Coronary artery (tissue), 2 donors: ENCODE results near the gene PSME2.

Experiments used
- DNase-seq: peaks from one replicate; pipeline ENCODE4 v3.0.0-alpha.2; 2017; ENCODE audit warnings: low spot score
- H3K27ac ChIP-seq, 2 donors: fragments of 200-600 bp; sonication (generic); one replicate each; pipeline ENCODE4 v1.5.1; 2016 to 2019
- H3K4me3 ChIP-seq: fragments of 200-600 bp; sonication (generic); 2 replicates; pipeline ENCODE4 v1.5.1; 2016; ENCODE audit warnings: mild to moderate bottlenecking, moderate library complexity
- TF ChIP-seq, protein P1 (sequence below): fragments of 200-600 bp; sonication (generic); IDR thresholded peaks from one replicate; pipeline ENCODE4 v1.5.1; 2019; ENCODE audit warnings: antibody characterized with exemption

The PSME2 gene

DNA sequence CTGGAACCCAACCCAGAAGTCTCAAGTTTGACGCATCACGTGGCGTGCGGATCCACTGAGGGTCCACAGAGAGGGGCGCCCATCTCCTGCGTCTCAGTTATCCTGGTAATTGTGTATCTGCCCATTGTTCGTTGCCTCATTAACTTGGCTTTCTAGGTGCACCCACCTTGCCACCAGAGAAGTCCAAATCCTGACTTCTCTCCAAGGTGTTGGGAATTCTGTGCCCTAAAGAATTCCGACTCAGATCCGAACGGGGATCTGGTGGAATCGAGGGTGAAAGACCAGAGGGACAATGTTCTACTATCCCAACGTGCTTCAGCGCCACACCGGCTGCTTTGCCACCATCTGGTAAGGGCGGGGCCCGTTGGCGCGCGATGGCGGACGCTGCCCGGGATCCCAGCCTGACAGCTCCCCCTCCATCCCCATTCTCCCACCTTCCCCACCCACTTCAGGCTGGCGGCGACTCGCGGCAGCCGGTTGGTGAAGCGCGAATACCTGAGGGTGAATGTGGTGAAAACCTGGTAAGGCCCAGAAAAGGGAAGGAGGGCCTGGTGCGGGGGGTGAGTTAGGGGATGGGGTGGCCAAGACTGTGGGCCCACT lies 26.0 kb upstream of the PSME2 start:
- H3K27ac ChIP-seq = peak overlapping the region in 1 of 2 donors; percentile 27
- DNase-seq = peak; percentile 64
- H3K4me3 ChIP-seq = peak overlapping the region; percentile 60
- TF ChIP-seq, protein P1, sequence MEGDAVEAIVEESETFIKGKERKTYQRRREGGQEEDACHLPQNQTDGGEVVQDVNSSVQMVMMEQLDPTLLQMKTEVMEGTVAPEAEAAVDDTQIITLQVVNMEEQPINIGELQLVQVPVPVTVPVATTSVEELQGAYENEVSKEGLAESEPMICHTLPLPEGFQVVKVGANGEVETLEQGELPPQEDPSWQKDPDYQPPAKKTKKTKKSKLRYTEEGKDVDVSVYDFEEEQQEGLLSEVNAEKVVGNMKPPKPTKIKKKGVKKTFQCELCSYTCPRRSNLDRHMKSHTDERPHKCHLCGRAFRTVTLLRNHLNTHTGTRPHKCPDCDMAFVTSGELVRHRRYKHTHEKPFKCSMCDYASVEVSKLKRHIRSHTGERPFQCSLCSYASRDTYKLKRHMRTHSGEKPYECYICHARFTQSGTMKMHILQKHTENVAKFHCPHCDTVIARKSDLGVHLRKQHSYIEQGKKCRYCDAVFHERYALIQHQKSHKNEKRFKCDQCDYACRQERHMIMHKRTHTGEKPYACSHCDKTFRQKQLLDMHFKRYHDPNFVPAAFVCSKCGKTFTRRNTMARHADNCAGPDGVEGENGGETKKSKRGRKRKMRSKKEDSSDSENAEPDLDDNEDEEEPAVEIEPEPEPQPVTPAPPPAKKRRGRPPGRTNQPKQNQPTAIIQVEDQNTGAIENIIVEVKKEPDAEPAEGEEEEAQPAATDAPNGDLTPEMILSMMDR = no peak

DNA sequence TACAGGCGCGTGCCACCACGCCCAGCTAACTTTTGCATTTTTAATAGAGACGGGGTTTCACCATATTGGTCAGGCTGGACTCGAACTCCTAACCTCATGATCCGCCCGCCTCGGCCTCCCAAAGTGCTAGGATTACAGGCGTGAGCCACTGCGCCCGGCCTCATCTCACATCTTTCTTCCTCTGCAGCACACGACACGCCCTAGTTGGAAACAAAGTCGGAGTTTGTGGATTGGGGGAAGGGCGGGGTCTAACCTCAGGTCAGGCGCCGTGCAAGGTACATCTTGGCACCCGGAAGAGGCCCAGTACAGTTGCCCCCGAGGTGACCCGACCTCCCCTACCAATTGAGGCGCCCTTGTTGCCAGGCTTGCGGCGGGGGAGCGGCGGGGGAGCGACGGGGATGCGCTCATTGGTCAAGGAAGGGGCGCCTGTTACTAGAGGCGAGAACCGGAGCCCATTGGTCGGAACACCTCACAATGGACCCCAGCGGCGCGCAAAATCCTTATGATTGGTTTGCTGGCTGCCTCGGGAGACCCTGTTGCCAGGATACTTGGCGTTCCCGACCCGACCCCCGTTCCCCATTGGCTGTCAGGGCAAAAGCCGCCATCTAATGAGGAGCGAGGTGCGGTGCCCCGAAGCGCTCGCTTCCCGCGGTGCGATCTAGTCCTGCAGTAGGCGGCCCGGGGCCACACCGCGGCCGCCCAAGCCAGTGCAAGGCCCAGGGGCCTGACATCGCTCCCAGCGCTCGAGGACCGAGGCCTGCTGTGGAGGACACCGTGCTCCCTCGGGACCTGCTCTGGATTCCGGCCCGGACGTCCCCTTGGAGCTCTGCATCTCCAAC lies 25.2 kb upstream of the PSME2 start, which contains the start of gene REC8:
Gene REC8 (plus strand): TSS at position 659 of the 839 bp plus-strand sequence. CDS start 473 bp downstream, outside the sequence.
- H3K27ac ChIP-seq = peak within 1 kb of the TSS in 1 of 2 donors; percentile 27
- peak; percentile 78 for DNase-seq
- peak within 1 kb of the TSS; percentile 60 for H3K4me3 ChIP-seq
- TF ChIP-seq, protein P1 = no peak

DNA sequence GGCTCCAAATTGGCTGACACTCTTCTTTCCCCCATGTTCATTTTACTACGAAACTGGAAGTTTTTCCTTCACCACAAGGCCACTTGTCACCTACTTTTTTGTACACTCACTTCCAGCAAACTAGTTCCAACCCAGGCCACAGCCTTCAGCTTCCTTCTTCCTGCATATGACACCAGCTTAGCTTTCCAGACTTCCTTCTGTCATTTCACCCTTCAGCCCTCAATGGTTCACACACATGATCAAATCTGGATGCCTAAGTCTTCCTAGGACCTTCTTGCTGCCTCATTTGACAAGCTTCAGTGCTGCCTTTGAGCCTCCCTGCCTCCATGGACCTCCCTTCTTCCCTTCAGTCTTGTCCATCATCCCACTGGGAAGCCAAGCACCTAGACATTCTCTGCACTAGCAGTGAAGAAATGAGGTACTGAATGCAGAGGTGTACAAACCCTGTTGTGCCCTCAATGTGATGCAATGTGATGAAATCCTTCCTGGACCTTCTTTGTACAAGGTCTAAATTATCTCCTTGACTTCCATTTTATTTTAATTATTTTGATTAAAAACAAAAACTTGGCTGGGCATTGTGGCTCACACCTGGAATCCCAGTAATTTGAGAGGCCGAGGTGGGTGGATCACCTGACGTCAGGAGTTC lies 21.2 kb upstream of the PSME2 start:
- TF ChIP-seq, protein P1 = no peak
- no peak overlapping the region for H3K27ac ChIP-seq

DNA sequence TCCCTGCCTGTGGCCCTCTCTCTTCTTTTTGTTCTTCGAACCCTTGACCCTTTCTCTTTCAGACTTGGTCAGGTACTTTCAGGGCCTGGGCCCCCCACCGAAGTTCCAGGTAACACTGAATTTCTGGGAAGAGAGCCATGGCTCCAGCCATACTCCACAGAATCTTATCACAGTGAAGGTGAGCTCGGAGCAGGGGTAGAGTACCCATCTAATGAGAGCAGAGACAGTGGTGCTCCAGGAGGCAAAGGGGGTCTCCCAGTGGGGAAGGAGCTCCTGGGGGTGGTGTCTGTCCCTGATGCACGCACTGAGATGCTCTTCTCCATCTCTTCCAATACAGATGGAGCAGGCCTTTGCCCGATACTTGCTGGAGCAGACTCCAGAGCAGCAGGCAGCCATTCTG lies 19.4 kb upstream of the PSME2 start:
- TF ChIP-seq, protein P1 = no peak
- peak; percentile 67 for DNase-seq
- Histone ChIP-seq H3K4me3 (no peak overlapping the region), H3K27ac (no peak overlapping the region)

More for the DNA sequence above, 21.2 kb upstream of the PSME2 start:
- H3K4me3 ChIP-seq = no peak overlapping the region
- no peak for DNase-seq

DNA sequence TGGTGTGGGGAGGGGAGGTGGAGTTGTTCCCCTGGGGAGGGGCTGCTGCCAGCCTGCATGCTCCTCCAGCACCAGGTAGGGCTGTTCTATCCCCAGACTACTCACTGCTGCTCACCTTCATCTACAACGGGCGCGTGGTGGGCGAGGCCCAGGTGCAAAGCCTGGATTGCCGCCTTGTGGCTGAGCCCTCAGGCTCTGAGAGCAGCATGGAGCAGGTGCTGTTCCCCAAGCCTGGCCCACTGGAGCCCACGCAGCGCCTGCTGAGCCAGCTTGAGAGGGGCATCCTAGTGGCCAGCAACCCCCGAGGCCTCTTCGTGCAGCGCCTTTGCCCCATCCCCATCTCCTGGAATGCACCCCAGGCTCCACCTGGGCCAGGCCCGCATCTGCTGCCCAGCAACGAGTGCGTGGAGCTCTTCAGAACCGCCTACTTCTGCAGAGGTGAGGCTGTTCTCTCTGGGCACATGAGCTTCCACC lies 18.1 kb upstream of the PSME2 start:
- TF ChIP-seq, protein P1 = no peak
- Histone ChIP-seq H3K4me3 (no peak overlapping the region), H3K27ac (no peak overlapping the region)
- peak; percentile 66 for DNase-seq

DNA sequence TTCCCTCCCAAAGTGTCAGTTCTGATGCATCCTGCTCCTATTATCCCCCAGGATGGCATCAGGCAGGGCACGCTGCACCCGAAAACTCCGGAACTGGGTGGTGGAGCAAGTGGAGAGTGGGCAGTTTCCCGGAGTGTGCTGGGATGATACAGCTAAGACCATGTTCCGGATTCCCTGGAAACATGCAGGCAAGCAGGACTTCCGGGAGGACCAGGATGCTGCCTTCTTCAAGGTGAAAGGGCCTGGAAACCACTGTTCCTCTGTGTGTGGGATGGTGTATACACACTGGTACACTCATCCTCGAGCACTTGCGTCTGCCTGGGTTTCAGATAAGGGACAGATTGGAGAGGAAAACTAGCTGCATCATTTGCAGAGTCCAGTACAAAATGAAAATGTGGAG lies 15.7 kb upstream of the PSME2 start:
- TF ChIP-seq, protein P1 = no peak
- Histone ChIP-seq H3K4me3 (peak overlapping the region; percentile 80), H3K27ac (peak overlapping the region; percentile 88 to 97)
- DNase-seq = peak; percentile 65
